Lower leg skin (tissue), 3 donors: Measurements from ENCODE around the gene RSPH9.

ENCODE experiments used
- CTCF ChIP-seq, 3 donors: fragments of 450-650 bp; IDR thresholded peaks; one replicate each; pipeline ENCODE4 v1.5.1; 2016; ENCODE audit warnings: antibody characterized with exemption in 3 of 3, mild to moderate bottlenecking in 3 of 3, moderate library complexity in 2 of 3
- POLR2A ChIP-seq, 2 donors: fragments of 450-650 bp; IDR thresholded peaks; one replicate each; pipeline ENCODE4 v1.6.1; 2016 to 2017; ENCODE audit warnings: antibody characterized with exemption in 2 of 2, mild to moderate bottlenecking in 1 of 2, moderate library complexity in 1 of 2

- TF ChIP-seq POLR2A (IDR thresholded peaks at IDR 0.05): no peak
- no peak for TF ChIP-seq CTCF (IDR thresholded peaks at IDR 0.05)
Observed at GRCh38 chr6:43647613-43648012, 2.8 kb downstream of the RSPH9 start.
